NCI-H82 (cell line): ENCODE data around the gene RBMS3.
"Not testable (repeated sequence)": the region's sequence is repeated elsewhere in the genome, so short reads cannot be mapped to it uniquely, and the experiment has no call there.

Experiments used
- DNase-seq: peaks from one replicate; lab custom pipeline; 2025; lab: John Stamatoyannopoulos, UW

Gene RBMS3

GRCh38 chr3:29339016-29339833, 58.4 kb downstream of the RBMS3 start:
- DNase-seq, result peak; percentile 81

GRCh38 chr3:29344154-29344553, 63.3 kb downstream of the RBMS3 start:
- DNase-seq, result no peak

GRCh38 chr3:29344935-29345334, 64.1 kb downstream of the RBMS3 start:
- DNase-seq, result no peak

- no peak for DNase-seq
These were observed 64.8 kb downstream of the RBMS3 start for GRCh38 chr3:29345516-29346300.

- DNase-seq, result no peak
These were observed 66.0 kb downstream of the RBMS3 start for GRCh38 chr3:29346828-29347227.

- no peak for DNase-seq
These were observed 66.5 kb downstream of the RBMS3 start for GRCh38 chr3:29347412-29347811.

- DNase-seq, result no peak
These were observed 67.4 kb downstream of the RBMS3 start for GRCh38 chr3:29348316-29348715.

- DNase-seq, result no peak
These were observed 68.2 kb downstream of the RBMS3 start for GRCh38 chr3:29349049-29349448.

GRCh38 chr3:29353807-29354206, 72.9 kb downstream of the RBMS3 start:
- DNase-seq, result no peak

GRCh38 chr3:29354894-29355293, 74.0 kb downstream of the RBMS3 start:
- DNase-seq, result peak; percentile 2

GRCh38 chr3:29356062-29356461, 75.2 kb downstream of the RBMS3 start:
- DNase-seq, result no peak

GRCh38 chr3:29360289-29360688, 79.4 kb downstream of the RBMS3 start:
- DNase-seq, result not testable (repeated sequence)

GRCh38 chr3:29363110-29363509, 82.2 kb downstream of the RBMS3 start:
- DNase-seq, result no peak

- DNase-seq, result no peak
These were observed 89.2 kb downstream of the RBMS3 start for GRCh38 chr3:29370021-29370420.

- DNase-seq, result no peak
These were observed 89.9 kb downstream of the RBMS3 start for GRCh38 chr3:29370476-29371420.

- no peak for DNase-seq
These were observed 92.3 kb downstream of the RBMS3 start for GRCh38 chr3:29373131-29373680.

GRCh38 chr3:29374226-29374625, 93.4 kb downstream of the RBMS3 start:
- DNase-seq, result no peak

- no peak for DNase-seq
These were observed 98.2 kb downstream of the RBMS3 start for GRCh38 chr3:29379097-29379496.

- DNase-seq, result no peak
These were observed 100.7 kb downstream of the RBMS3 start for GRCh38 chr3:29381595-29381994.

GRCh38 chr3:29382409-29382808, 101.5 kb downstream of the RBMS3 start:
- no peak for DNase-seq

- no peak for DNase-seq
These were observed 102.0 kb downstream of the RBMS3 start for GRCh38 chr3:29382845-29383244.

- DNase-seq, result peak; percentile 27
These were observed 103.8 kb downstream of the RBMS3 start for GRCh38 chr3:29384640-29385039.
